PFSK-1 (cell line): Measurements from ENCODE around the gene CENPP.

Experiments used
- FOXP2 ChIP-seq: optimal IDR thresholded peaks from 2 replicates; pipeline ENCODE3; 2011; ENCODE audit warnings: borderline replicate concordance, control low read depth, inconsistent platforms; ENCODE audit not compliant: insufficient read depth; ENCODE audit errors: extremely low read length, extremely low read depth
- POLR2AphosphoS5 ChIP-seq: IDR thresholded peaks from 2 replicates; pipeline ENCODE4 v1.6.1; 2012; ENCODE audit warnings: low read depth, mild to moderate bottlenecking, control low read depth, low read length, moderate library complexity
- REST ChIP-seq, 2 experiments: IDR thresholded peaks; 2 replicates each; pipeline versions ENCODE4 v1.6.1 to v1.8.0; 2011 to 2012; ENCODE audit warnings: low read depth in 2 of 2, low read length in 2 of 2, control low read depth in 1 of 2, inconsistent platforms in 1 of 2, mild to moderate bottlenecking in 1 of 2, moderate library complexity in 1 of 2; ENCODE audit not compliant: insufficient read depth in 1 of 2
- SIN3A ChIP-seq: IDR thresholded peaks from 2 replicates; pipeline ENCODE4 v1.6.1; 2012; ENCODE audit warnings: mild to moderate bottlenecking, low read length, moderate library complexity, borderline replicate concordance; ENCODE audit not compliant: insufficient read depth
- TAF1 ChIP-seq: IDR thresholded peaks from 2 replicates; pipeline ENCODE4 v1.6.1; 2012; ENCODE audit warnings: low read length, control low read depth, borderline replicate concordance; ENCODE audit not compliant: insufficient read depth

CENPP gene

GRCh38 chr9:92299116-92299515, 26.6 kb upstream of the CENPP start:
- TF ChIP-seq POLR2AphosphoS5 (no peak), FOXP2 (no peak), TAF1 (no peak), REST (IDR thresholded peaks at IDR 0.05; ENCODE audit: insufficient read depth in 1 of 2, low read depth in 2 of 2, low read length in 2 of 2) (no peak), SIN3A (no peak)

GRCh38 chr9:92300936-92301335, 24.8 kb upstream of the CENPP start:
- TF ChIP-seq SIN3A (no peak), TAF1 (no peak), REST (IDR thresholded peaks at IDR 0.05; ENCODE audit: insufficient read depth in 1 of 2, low read depth in 2 of 2, low read length in 2 of 2) (no peak), FOXP2 (no peak), POLR2AphosphoS5 (no peak)

GRCh38 chr9:92308893-92309292, 16.9 kb upstream of the CENPP start:
- no peak for TF ChIP-seq TAF1
- TF ChIP-seq FOXP2: no peak
- TF ChIP-seq POLR2AphosphoS5: no peak

GRCh38 chr9:92310562-92310961, 15.2 kb upstream of the CENPP start:
- TF ChIP-seq POLR2AphosphoS5 (no peak), SIN3A (no peak), REST (IDR thresholded peaks at IDR 0.05; ENCODE audit: insufficient read depth in 1 of 2, low read depth in 2 of 2, low read length in 2 of 2) (no peak), FOXP2 (no peak), TAF1 (no peak)

GRCh38 chr9:92312887-92313623, 12.7 kb upstream of the CENPP start:
- TF ChIP-seq REST (IDR thresholded peaks at IDR 0.05; ENCODE audit: insufficient read depth in 1 of 2, low read depth in 2 of 2, low read length in 2 of 2) (no peak), SIN3A (no peak), TAF1 (no peak), POLR2AphosphoS5 (no peak), FOXP2 (no peak)
